T-helper 2 cell treated with Interferon-gamma antibody and Interleukin-4, amounts not matched to agents 100 ng/mL and 5 ng/mL, for 36 hours (primary cell): ENCODE data around the gene PRMT7. TPM values are rescaled to one million over a fixed set of nuclear protein-coding genes. Genes with fewer than 3 reads are reported as not detected.

Experiments used
- intact Hi-C: fragments of 100-400 bp; cut with micrococcal nuclease; formaldehyde crosslinking; loops from one replicate; pipeline ENCODE4 v1.15.1; 2023
- total RNA-seq: library from RNA; stranded (reverse); gene quantifications from 2 replicates; pipeline ENCODE4 v1.2.3, GENCODE V29; 2022

PRMT7 gene
- total RNA-seq = 65.4 and 67.7 TPM in 2 replicates

- intact Hi-C loops = loop anchor here (1.0 to 5.0 kb wide), 5 partner anchors 22 to 226 kb away; partner anchors contain the start of genes NFATC3, PLA2G15 and SLC7A6
Measured at GRCh38 chr16:68310774-68311511, at the start of gene PRMT7, which contains the start of gene SLC7A6OS. TSS of gene PRMT7 (plus strand) at chr16:68311019. CDS start at chr16:68315980, 4,961 bp downstream. TSS of gene SLC7A6OS (minus strand) at chr16:68310946. CDS start at chr16:68310926, 20 bp downstream.

DNA sequence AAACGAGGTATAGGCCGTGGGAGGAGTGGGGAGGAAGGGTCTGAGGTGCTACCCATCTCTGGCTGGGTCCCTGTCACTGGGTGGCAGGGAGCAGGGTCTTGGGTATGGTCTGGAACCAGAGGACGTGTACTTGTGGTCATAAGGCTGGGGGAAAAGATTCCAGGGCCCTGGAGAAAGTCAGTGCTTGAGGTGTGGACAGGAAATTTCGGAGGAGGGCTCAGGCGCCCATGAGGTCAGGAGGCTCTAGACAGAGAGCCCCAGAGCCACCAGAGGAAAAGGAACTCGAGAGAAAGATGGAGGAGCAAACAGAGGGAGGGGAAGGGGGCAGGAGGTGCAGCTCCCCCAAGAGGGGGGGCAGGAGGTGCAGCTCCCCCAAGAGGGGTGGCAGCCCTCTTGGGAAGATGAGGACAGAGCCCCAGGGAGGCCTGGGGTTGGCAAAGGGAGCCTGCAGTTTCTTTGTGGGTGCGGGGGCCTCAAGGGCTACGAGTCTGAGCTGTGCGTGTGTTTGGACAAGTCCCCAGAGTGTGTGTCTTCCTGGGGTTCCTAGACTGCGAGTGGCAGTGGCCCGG, 47.2 kb upstream of the PRMT7 start:
- intact Hi-C loops = loop anchor here (1.0 to 10.0 kb wide), 4 partner anchors 18 to 251 kb away; partner anchors contain the start of genes PLA2G15 and SLC7A6OS

DNA sequence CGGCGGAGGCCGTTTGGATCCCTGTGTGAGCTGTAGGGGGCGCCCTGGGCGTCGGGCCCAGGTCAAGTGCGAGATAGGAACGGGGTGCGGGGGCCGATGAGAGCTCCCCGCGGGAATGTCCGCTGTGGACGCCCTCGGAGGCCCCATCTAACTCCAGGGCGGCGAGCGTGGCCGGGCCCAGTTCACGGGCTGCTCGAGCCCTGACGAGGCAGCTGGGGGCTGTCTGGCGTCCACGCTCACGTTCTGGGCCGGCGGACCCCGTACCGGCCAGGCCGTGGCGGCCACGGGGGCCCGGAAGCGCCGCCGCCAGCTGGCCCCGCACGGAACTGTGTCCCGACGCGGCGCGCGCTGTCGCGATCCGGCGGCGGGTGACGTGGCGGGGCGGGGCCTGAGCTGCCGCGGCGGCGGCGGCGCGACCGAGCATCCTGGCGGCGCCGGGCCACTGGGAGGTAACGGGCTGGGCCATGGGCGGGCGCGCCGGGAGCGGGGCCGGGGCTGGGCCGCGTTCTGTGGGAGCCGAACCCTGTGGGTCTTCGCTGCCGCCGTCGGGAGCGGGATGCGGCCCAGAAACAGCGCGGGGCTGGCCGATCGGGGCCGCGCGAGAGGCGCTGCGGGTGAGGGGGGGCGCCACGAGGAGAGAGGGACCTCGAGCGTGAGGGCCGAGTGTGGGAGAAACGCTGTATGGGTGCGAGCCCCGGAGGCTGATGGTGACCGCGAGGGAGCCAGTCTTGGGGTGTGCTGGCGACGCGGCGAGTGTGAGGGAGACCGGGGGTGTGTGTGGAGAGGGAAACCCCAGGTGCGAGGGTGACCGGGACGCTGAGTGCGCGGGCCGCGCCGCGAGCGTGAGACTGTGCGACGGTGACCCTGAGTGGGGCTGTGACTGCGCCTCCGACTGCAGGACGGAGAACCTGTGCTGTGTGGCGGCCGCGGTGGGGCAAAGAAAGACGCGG, 46.4 kb upstream of the PRMT7 start, which contains the start of gene SLC7A6:
Gene SLC7A6, plus strand, starts transcription at position 399 of the 950 bp plus-strand sequence. CDS start 10,201 bp downstream, outside the sequence.
- intact Hi-C loops = loop anchor here (1.0 to 10.0 kb wide), 4 partner anchors 19 to 250 kb away; partner anchors contain the start of genes PLA2G15 and SLC7A6OS

DNA sequence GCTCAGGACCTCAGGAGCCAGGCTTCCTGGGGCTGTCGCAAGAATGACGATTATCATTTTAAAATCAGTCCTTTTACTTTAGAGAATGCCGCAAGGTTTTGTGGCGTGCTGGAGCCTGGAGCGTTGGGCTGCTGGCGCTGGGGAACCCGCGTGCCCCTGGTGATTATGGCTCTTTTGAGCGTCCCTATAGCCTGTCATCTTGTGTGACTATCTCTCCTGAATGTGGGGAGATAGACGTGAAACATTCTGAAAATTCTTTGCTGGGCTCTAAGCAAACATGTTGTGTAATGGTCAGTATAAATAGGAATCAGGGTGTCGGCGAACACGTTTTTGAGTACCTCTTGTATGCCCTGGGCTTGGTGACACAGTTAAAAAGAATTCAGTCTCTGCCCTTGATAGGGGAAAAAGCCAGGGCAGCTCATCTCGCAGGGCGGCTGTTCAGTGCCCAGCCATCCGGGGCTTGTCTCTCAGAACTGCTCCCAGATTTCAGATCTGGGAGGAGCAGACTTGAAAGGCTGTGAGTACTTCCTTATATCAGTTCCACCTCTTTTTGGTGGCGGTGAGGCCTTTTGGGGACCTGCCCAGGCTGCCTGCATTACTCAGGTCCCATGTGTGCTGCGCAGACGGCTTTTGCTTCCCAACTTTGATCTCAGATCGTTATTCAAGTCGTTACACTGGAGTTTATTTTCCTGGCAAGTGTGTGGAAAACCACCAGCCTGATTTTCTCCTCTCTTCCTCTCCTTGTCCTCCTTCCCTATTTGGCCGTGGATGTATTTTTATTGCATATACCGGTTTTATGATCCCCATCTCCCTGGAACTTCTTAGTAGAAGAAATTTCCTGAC, 45.5 kb upstream of the PRMT7 start:
- intact Hi-C loops = loop anchor here (10.0 kb wide), 1 partner anchor 250 kb away; no protein-coding TSS in a partner anchor

DNA sequence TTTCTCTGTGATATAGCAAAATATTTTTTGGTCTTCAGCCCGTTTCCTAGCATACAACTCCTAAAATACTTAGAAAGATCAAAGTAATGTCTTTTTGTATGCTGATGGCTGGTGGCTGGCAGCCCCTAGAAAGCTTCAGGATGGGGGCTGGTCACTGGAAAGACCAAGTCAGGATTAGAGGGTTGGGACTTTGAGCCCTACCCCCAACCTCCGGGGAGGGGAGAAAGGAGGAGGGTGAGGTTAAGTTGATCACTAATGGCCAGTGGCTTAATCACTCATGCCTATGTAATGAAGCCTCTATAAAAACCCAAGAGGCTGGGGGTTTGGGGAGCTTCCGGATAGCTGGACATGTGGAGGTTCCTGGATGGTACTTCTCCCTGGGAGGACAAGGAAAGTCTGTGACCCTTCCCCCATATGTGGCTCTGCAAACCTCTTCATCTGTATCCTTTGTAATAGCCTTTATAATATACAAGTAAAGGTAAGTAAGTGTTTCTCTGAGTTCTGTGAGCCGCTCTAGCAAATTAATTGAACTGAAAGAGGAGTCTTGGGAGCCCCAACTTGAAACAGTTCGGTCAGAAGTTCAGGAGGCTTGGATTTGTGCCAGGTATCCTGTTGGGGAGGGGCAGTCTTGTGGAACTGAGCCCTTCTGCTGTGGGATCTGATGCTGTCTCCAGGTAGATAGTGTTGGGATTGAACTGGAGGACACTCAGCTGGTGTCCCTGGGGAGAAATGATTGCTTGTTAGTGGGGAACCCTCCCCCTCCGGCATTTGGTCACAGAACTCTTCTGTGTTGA, 43.0 kb upstream of the PRMT7 start:
- intact Hi-C loops = loop anchor here (10.0 kb wide), 1 partner anchor 247 kb away; no protein-coding TSS in a partner anchor

- intact Hi-C loops = loop anchor here (10.0 kb wide), 1 partner anchor 245 kb away; no protein-coding TSS in a partner anchor
Measured at GRCh38 chr16:68269793-68270192, 41.0 kb upstream of the PRMT7 start.

GRCh38 chr16:68270353-68270752, 40.5 kb upstream of the PRMT7 start:
- intact Hi-C loops = no loop called here

GRCh38 chr16:68272507-68273209, 38.2 kb upstream of the PRMT7 start:
- intact Hi-C loops = no loop called here

- intact Hi-C loops = no loop called here
Measured at GRCh38 chr16:68273459-68273858, 37.4 kb upstream of the PRMT7 start.

GRCh38 chr16:68273896-68274295, 36.9 kb upstream of the PRMT7 start:
- intact Hi-C loops = no loop called here

GRCh38 chr16:68274441-68274840, 36.4 kb upstream of the PRMT7 start:
- intact Hi-C loops = no loop called here

GRCh38 chr16:68275611-68276191, 35.1 kb upstream of the PRMT7 start:
- intact Hi-C loops = no loop called here

DNA sequence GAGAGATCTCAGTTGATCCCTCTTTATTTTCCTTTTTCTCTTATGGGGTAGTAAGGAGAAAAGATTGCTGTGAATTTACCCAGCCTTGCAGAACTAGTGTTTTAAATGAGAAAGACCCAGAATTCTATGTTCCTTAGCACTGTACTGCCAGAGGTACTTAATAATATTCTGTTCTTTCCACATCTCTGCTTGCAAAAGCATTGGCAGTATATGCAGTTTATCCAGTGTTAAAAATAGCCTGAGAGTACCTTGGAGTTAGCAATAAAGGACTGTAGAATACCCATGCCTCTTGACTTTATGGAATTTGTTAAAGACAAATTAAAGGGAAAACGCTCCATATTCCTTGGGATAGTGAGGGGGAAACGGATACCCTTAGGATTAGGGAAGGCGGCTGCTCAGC, 34.6 kb upstream of the PRMT7 start:
- intact Hi-C loops = no loop called here

GRCh38 chr16:68279726-68280558, 30.9 kb upstream of the PRMT7 start:
- intact Hi-C loops = no loop called here

DNA sequence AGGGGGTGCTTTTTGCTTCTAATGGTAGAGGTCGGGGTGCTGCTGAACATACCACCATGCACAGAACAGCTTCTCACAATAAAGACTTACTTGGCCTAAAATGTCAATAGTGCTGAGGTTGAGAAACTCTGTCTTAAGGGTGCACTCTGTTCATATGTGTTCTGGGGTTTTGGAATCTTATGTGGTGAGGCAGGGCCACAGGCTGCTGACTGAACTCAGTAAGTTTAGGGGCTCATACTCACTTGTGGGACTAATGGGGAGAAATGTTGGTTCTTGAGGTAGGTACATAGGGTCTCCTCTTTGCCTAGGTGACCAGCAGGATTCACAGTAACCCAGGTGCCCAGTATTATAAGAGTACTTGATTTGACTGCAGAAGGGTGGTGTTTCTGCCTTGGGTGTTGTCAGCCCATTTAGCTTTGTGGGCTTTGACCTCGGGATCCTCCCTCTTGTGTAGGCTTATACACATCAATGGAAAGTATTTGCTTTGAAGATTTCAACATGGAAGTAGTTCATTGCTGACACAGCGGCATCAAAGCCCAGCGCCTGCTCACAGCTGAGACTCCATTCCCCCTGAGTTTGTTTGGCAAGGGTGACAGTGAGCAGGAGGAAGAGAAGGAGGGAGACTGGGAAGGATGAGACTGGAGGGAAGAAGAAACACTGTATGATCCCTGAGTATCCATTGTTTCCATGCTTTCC, 29.3 kb upstream of the PRMT7 start:
- intact Hi-C loops = no loop called here

GRCh38 chr16:68282064-68282452, 28.8 kb upstream of the PRMT7 start:
- intact Hi-C loops = no loop called here

GRCh38 chr16:68283346-68283745, 27.5 kb upstream of the PRMT7 start:
- intact Hi-C loops = no loop called here
